ENCODE measurements around the gene DPP6. TPM values are rescaled to one million over a fixed set of nuclear protein-coding genes. Genes with fewer than 3 reads are reported as not detected.

Gene DPP6
- polyA plus RNA-seq, 2 of the 4 experiments (the other 2 are of a cell fraction) = not detected

DNA sequence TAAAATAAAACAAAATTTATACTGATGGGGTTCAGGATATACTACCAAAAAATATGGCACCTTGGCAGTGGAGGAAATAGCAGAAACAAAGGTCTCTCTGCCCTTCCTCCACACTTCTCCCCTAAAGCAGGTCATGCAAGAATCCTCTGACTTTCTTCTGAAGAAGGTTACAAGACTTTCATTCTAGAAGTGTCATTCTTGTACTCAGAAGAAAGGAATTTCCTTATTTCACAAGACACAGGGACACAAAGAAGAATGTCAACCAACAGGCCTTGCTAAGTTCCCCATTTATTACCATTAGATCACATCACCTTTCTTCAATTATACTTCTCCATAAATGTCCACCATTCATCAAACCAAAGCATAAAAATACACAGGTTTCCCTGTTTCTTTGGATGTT lies 480.6 kb downstream of the DPP6 start:
- DNase-seq (ENCODE audit: low read depth in 1 of 2, low spot score in 1 of 2) = no peak

DNA sequence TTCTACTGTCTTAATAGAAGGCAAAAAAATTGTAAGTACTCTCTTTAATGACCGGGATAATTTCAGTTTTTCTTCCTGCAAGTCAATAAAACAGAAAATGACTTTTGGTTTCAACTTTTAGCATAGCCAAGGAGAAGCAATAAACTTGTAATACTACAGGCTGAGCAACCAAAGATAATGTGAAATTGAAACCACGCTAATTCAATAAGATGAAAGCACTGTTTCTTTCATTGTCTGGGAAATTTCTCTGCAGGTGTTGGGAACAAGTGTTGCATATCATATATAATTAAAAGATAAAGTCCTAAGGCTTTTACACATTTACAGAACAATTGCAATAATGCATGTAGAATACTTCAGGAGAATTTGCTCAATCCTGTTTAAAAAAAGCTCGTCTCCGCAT lies 488.4 kb downstream of the DPP6 start:
- DNase-seq (ENCODE audit: low read depth in 1 of 2, low spot score in 1 of 2) (no peak), ATAC-seq (no peak), FAIRE-seq (no peak)
- Histone ChIP-seq H3K4me2 (no peak overlapping the region), H3K9me3 (no peaks in the 10 kb centered on the region), H3K4me1 (no peaks in the 10 kb centered on the region), H3K4me3 (no peak overlapping the region), H3K27ac (no peak overlapping the region)
- TF ChIP-seq, protein P1, sequence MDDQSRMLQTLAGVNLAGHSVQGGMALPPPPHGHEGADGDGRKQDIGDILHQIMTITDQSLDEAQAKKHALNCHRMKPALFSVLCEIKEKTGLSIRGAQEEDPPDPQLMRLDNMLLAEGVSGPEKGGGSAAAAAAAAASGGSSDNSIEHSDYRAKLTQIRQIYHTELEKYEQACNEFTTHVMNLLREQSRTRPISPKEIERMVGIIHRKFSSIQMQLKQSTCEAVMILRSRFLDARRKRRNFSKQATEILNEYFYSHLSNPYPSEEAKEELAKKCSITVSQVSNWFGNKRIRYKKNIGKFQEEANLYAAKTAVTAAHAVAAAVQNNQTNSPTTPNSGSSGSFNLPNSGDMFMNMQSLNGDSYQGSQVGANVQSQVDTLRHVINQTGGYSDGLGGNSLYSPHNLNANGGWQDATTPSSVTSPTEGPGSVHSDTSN (IDR thresholded peaks at IDR 0.05) = no peak
- TF ChIP-seq TP53 (CRISPR knock-in tag; IDR thresholded peaks at IDR 0.05) (no peak), HOXB13 (CRISPR knock-in tag; IDR thresholded peaks at IDR 0.05; ENCODE audit: low read depth) (no peak), EHMT2 (IDR thresholded peaks at IDR 0.05; ENCODE audit: low read depth) (no peak)
- CTCF ChIA-PET = no interaction called here
- POLR2A ChIA-PET = no interaction called here
- WGBS (ENCODE audit: missing lambda C conversion rate) = 17% methylated on average over 4 of the region's 4 CpGs

More for the DNA sequence above, 480.6 kb downstream of the DPP6 start:
- no peak for ATAC-seq
- H3K4me2 ChIP-seq = no peak overlapping the region
- no peak for TF ChIP-seq RNF2 (IDR thresholded peaks at IDR 0.05; ENCODE audit: borderline replicate concordance, low read depth)
- no peak for TF ChIP-seq EP300 (IDR thresholded peaks at IDR 0.05)
- no peak for TF ChIP-seq PHF8 (IDR thresholded peaks at IDR 0.05; ENCODE audit: borderline replicate concordance, low read depth)
- TF ChIP-seq CBX8 (IDR thresholded peaks at IDR 0.05) = no peak
- TF ChIP-seq, protein P2, sequence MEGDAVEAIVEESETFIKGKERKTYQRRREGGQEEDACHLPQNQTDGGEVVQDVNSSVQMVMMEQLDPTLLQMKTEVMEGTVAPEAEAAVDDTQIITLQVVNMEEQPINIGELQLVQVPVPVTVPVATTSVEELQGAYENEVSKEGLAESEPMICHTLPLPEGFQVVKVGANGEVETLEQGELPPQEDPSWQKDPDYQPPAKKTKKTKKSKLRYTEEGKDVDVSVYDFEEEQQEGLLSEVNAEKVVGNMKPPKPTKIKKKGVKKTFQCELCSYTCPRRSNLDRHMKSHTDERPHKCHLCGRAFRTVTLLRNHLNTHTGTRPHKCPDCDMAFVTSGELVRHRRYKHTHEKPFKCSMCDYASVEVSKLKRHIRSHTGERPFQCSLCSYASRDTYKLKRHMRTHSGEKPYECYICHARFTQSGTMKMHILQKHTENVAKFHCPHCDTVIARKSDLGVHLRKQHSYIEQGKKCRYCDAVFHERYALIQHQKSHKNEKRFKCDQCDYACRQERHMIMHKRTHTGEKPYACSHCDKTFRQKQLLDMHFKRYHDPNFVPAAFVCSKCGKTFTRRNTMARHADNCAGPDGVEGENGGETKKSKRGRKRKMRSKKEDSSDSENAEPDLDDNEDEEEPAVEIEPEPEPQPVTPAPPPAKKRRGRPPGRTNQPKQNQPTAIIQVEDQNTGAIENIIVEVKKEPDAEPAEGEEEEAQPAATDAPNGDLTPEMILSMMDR (IDR thresholded peaks at IDR 0.05) = no peak
- no peak for TF ChIP-seq RFX5 (IDR thresholded peaks at IDR 0.05)
- TF ChIP-seq RARB (CRISPR knock-in tag; IDR thresholded peaks at IDR 0.05) = no peak
- no peak overlapping the region for H3K4me3 ChIP-seq
- H3K4me1 ChIP-seq = no peaks in the 10 kb centered on the region
- H3K27ac ChIP-seq = no peak overlapping the region
- ChIA-PET CTCF (no interaction called here), POLR2A (no interaction called here)
- FAIRE-seq = no peak
- H3K9me3 ChIP-seq = no peaks in the 10 kb centered on the region

DNA sequence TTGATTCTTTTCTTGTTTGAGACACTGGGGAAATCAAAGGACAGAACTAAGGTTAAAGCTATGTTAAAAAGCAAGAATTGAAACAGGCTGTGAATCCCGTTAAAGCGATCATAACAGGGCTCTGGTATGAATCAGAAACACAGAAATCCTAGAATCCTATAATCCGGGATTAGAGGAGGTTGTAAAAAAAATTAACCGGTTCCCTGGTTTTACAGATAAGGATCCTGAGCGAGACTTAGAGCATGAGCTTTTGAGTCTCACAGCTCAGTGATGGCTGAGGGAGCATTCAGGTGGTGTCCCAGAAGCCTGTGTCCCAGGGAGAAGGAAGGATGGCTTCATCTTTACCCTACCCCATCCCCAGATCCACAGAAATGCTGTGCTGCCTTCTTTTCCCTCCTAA lies 489.4 kb downstream of the DPP6 start:
- whole genome bisulfite sequencing (ENCODE audit: missing lambda C conversion rate) = 30% methylated on average over 5 of the region's 5 CpGs
- H3K9me3 ChIP-seq = no peaks in the 10 kb centered on the region
- H3K4me1 ChIP-seq = no peaks in the 10 kb centered on the region
- FAIRE-seq (no peak), ATAC-seq (no peak), DNase-seq (ENCODE audit: low read depth in 1 of 2, low spot score in 1 of 2) (no peak)
- H3K4me2 ChIP-seq = no peak overlapping the region
- ChIA-PET CTCF (no interaction called here), POLR2A (no interaction called here)
- no peak overlapping the region for H3K27ac ChIP-seq
- no peak overlapping the region for H3K4me3 ChIP-seq
- TF ChIP-seq EP300 (IDR thresholded peaks at IDR 0.05) = no peak

DNA sequence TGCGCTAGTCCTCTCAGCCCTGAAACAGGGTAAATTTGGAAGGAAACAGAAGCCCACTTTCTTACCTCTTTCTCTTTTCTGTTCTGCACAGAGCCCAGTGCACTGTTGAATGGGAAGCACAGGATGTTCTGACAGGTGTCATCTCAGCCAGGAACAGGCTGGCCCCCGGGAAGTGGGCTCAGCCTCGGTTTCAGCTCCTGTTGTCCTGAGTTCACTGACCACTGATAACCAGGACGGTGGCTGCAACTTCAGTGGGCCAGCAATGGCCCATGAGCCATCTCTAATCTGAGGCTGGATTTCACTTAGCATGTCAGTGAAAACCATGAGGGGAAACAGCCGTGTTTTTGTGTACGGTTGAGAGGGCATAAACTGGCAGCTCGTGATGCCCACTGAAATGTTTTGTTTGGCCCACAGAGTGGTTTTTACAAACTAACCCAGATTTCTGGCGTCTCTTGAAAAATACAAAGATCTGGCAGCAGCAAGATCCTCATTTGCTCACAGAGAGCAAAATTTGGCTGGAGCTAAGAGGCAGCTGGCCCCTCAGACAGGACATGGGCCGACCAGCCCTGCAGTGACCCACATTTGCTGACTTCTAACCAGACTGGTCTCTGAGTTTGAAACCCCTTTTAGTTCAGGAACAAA lies 494.9 kb downstream of the DPP6 start:
- TF ChIP-seq CEBPB (IDR thresholded peaks at IDR 0.05) (no peak), KDM1A (IDR thresholded peaks at IDR 0.05; ENCODE audit: low read depth) (no peak), HEYL (CRISPR knock-in tag; IDR thresholded peaks at IDR 0.05) (no peak), POLR2A (IDR thresholded peaks at IDR 0.05; ENCODE audit: low read length) (no peak), EHMT2 (IDR thresholded peaks at IDR 0.05; ENCODE audit: low read depth) (no peak), BHLHE40 (IDR thresholded peaks at IDR 0.05; ENCODE audit: low read depth, low read length) (no peak), NPAS2 (CRISPR knock-in tag; IDR thresholded peaks at IDR 0.05; ENCODE audit: borderline replicate concordance) (no peak), MYC (IDR thresholded peaks at IDR 0.05; ENCODE audit: borderline replicate concordance, low read length) (no peak), EP300 (IDR thresholded peaks at IDR 0.05) (no peak), HOXA7 (CRISPR knock-in tag; IDR thresholded peaks at IDR 0.05) (no peak)
- TF ChIP-seq, protein P3, sequence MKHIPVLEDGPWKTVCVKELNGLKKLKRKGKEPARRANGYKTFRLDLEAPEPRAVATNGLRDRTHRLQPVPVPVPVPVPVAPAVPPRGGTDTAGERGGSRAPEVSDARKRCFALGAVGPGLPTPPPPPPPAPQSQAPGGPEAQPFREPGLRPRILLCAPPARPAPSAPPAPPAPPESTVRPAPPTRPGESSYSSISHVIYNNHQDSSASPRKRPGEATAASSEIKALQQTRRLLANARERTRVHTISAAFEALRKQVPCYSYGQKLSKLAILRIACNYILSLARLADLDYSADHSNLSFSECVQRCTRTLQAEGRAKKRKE (CRISPR knock-in tag; IDR thresholded peaks at IDR 0.05; ENCODE audit: low read depth) = no peak
- TF ChIP-seq, protein P4, sequence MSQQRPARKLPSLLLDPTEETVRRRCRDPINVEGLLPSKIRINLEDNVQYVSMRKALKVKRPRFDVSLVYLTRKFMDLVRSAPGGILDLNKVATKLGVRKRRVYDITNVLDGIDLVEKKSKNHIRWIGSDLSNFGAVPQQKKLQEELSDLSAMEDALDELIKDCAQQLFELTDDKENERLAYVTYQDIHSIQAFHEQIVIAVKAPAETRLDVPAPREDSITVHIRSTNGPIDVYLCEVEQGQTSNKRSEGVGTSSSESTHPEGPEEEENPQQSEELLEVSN (IDR thresholded peaks at IDR 0.05; ENCODE audit: borderline replicate concordance, low read depth) = no peak
- TF ChIP-seq, protein P5, sequence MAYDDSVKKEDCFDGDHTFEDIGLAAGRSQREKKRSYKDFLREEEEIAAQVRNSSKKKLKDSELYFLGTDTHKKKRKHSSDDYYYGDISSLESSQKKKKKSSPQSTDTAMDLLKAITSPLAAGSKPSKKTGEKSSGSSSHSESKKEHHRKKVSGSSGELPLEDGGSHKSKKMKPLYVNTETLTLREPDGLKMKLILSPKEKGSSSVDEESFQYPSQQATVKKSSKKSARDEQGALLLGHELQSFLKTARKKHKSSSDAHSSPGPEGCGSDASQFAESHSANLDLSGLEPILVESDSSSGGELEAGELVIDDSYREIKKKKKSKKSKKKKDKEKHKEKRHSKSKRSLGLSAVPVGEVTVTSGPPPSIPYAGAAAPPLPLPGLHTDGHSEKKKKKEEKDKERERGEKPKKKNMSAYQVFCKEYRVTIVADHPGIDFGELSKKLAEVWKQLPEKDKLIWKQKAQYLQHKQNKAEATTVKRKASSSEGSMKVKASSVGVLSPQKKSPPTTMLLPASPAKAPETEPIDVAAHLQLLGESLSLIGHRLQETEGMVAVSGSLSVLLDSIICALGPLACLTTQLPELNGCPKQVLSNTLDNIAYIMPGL (CRISPR knock-in tag; IDR thresholded peaks at IDR 0.05; ENCODE audit: borderline replicate concordance) = no peak
- TF ChIP-seq, protein P6, sequence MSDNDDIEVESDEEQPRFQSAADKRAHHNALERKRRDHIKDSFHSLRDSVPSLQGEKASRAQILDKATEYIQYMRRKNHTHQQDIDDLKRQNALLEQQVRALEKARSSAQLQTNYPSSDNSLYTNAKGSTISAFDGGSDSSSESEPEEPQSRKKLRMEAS (IDR thresholded peaks at IDR 0.05) = no peak
- Histone ChIP-seq H3K4me2 (no peak overlapping the region), H3K4me1 (no peaks in the 10 kb centered on the region), H3K9me3 (no peaks in the 10 kb centered on the region), H3K4me3 (no peak overlapping the region), H3K27ac (no peak overlapping the region)
- no peak for FAIRE-seq
- CTCF ChIA-PET = no interaction called here
- POLR2A ChIA-PET = no interaction called here
- no peak for ATAC-seq
- no peak for DNase-seq (ENCODE audit: low read depth in 1 of 2, low spot score in 1 of 2)
- 10% methylated on average over 9 of the region's 9 CpGs for WGBS (ENCODE audit: missing lambda C conversion rate)
